Measurements from ENCODE around the gene ODAD4.
"Not testable (repeated sequence)": the region's sequence is repeated elsewhere in the genome, so short reads cannot be mapped to it uniquely, and the experiment has no call there.

ODAD4 gene

DNA sequence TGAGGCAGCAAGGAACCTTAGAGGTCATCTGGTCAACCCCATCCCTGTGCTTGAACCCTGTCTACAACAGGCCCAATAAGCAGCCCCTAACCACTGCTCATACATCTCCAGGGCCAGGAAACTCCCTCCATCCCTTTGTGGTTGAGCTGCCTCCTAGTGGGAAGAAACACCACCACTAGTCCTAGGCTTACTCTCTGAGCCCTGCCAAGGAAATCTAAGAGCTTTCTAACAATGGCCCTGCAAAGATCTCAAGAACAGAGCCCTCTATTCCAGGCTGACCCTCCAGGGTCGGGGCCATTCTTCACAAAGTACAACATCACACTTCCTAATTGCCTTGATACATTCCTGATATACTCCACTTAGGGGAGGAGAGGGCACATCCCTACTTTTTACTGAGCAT, 17.5 kb upstream of the ODAD4 start:
- no peak for DNase-seq (ENCODE audit: low read depth)

DNA sequence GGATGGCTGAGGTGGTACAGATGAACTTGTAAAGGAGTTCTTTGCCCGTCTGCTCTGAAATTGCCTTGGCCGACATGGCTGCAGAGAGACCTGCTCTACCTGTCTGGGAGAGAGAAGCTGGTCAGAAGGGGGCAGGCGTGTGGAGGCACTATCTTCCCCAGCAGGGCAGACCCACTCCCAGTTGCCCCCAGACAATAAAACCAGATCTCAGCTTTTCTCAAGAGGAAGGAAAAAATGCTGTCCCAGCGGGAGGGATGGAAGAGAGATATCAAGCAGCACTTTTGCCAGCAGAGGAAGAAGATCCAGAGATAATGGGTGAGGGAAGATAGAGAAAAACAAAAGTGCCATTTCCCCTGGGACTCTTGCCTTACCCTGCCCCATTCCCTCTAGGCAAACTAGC, 16.6 kb upstream of the ODAD4 start:
- DNase-seq (ENCODE audit: low read depth) = no peak

DNA sequence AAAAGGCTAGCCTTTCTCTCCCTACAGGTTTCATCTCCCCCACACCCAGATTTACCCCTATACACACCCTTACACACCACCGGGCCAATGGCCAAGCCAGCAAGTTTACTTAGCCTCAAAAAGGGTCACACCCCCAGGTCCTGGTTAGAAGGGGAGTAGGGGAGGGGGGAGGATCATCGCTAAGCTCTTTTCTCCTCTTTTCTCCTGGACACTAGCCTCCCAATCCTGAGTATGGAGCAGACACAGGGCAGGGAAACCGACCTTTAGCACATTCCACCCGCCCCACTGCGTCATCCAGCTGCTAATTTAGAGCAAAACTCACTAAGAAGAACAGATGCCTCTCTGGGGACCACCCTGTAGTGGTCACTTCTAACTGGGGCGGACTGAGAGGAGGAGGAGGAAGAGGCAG, 16.1 kb upstream of the ODAD4 start:
- no peak for DNase-seq (ENCODE audit: low read depth)

DNA sequence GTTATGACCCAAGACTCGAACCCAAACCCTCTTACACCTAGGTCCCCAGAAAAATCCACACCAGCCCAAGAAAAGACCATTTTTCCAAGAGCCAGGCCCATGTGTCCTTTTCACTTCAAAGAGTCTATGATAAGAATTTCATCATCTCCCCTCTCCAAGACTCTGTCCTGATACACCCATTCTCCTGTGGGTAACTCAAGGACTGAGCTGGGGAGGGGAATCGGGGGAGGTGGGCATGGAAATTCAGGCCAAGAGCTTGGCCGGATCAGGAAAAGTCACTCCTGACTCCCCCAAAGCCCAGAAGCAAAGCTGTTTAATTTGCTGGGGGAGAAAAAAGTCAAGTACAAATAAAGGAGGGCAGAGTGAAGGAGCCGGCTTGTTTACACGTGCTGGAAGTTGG, 15.4 kb upstream of the ODAD4 start:
- no peak for DNase-seq (ENCODE audit: low read depth)

- DNase-seq (ENCODE audit: low read depth) = no peak
These were observed 14.9 kb upstream of the ODAD4 start for GRCh38 chr17:41915566-41915965.

GRCh38 chr17:41917192-41917591, 13.2 kb upstream of the ODAD4 start:
- peak; percentile 81 for DNase-seq (ENCODE audit: low read depth)

DNA sequence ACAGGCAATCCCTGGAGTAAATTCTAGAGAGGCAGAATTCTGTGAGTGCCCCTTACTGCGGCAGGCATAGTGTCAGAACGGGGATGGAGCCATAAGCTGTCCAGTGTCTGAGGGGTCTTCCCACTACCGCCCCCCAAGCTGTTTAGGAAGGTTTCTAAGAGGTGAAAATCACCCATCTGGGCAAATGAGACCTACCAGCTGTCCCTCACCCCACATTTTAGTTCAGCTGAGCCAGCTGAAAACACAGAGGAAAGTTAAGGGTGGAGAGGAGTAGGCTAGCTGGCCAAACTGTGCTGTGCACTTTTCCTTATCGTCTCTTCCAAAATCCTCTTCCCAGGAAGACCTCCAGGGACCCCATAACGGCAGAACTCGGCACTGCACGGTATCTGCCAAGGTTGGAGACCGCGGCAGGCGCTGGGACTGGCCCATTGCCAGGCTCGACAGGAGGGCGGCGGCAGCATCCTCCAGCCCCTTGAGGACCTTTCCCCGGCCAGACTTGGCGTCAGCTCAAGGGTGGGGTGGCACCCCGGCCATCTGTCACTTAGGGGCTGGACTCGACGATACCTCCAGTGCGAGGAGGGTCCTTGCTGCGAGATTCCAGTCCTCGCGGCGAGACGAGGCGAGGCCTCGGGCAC, 12.6 kb upstream of the ODAD4 start:
- no peak for DNase-seq (ENCODE audit: low read depth)

DNA sequence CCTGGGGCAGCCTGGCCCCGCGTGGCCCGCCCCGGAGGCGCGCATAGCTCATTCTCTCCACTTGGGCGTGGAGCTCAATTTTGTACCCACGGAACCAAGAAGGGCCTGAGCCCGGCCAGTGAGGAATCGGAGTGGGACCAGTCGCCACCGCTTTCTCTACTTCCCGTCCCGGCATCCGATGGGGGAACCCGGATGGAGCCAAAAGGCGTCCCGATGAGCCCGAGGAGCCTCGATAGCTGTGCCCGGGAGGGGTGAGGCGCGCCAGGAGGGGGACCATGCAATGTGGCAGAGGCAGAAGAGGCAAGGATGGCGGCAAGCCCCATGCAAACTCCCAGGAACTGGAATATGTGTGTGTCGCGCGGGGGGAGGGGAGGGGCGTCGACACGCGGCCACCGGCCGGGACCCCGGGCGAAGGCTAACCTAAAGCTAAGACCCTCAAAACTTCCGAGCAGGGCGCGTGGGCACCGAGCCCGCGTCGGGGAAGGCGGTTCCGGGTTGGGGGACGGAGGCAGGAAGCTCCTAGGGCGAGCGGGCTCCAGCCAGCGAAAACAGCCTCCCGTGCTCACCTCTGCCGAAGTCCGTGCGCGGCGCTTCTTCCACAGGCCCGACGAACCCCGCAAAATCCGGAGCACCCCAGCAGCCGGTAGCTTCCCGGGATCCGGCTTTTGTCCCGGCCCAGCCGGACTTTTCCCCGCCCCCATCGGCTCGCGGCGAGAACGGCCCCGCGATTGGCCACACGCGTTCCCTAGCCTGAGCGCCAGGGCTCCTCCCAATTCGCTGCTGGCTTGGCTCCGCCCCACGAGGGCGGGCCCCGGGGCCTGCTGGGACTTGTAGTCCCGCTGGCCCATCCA, 11.9 kb upstream of the ODAD4 start, which contains the start of gene ACLY:
ACLY (minus strand) TSS at position 638 of the 851 bp plus-strand sequence. CDS start 5,078 bp downstream, outside the sequence.
- DNase-seq (ENCODE audit: low read depth) = peak; percentile 95

DNA sequence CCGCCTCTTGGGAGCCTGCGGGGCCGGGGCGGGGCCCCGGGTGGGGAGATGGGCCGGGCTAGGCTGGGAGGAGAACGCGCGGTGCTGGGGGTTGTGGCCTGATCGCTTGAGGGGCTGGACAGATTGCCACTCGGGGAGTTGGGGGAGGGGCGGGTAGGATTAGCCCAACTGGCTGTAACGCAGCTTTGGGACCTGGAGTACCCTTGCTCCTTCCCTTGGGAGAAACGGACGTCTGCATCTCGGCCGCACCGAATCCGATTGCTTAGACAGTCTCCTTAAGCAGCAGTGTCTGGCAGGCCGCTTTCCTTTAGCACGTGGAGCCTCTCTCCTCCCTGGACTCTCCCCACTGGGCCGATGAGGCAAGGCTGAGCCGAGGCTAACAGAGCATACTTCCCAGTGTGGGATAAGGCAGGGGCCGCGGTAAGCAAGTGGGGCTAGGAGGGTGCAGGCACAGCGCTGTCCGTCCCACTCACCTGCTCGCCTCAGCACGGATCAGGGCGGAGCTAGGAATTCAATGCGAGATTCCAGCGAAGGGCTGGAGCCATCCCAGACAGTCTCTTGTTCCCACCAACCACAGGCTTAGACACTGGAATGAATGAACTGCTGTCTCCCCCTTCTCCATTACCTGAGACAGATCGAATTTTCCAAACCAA, 11.1 kb upstream of the ODAD4 start:
- DNase-seq (ENCODE audit: low read depth) = no peak

DNA sequence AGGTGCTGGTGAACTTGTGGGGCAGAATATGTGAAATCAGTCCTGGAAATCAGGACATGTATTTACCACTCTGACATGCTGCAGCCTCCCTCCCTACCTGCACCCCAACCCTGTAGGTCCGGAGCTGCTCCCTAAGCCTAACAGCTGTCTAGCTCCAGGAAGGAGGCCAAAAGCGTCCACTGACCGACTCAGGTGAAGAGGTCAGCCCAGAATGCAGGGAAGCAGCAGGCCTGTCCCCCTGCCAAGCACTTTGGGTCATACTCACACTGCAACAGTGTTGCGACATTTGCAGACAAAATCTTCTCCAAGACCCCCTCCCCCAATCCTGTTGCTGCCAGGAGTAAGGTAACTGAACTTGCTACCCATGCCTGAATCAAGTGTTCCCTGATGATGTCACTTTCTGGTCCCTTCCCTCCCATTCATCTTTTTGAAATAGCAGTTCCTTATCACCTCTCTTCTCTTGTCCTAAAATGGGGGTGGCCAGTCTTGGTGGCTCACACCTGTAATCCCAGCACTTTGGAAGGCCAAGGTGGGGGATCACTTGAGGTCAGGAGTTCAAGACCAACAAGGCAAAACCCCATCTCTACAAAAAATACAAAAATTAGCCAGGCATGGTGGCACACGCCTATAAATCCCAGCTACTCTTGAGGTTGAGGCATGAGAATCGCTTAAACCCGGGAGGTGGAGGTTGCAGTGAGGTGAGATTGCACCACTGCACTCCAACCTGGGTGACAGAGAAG, 10.4 kb upstream of the ODAD4 start:
- no peak for DNase-seq (ENCODE audit: low read depth)

GRCh38 chr17:41920580-41920955, 9.8 kb upstream of the ODAD4 start:
- DNase-seq (ENCODE audit: low read depth) = no peak

DNA sequence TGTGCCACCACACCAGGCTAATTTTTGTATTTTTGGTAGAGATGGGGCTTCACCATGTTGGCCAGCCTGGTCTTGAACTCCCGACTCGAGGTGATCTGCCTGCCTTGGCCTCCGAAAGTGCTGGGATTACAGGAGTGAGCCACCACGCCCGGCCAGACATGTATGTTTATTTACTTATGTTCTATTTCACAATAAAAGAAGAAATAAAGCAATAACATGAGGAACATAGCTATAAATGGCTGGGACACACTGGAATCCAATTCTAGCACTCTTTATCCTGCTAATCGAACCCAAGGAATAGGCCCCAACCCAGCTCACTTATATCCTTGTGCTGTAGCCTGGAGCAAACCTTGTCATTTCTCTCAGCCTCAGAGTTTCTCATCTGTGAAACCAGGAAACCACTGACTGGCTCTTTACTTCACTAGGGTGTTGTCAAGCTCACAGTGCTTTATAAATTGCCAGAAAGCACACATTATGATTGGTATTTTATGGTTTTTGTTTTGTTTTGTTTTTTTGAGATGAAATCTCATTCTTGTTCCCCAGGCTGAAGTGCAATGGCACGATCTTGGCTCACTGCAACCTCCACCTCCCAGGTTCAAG, 4.3 kb upstream of the ODAD4 start:
- DNase-seq (ENCODE audit: low read depth) = no peak

DNA sequence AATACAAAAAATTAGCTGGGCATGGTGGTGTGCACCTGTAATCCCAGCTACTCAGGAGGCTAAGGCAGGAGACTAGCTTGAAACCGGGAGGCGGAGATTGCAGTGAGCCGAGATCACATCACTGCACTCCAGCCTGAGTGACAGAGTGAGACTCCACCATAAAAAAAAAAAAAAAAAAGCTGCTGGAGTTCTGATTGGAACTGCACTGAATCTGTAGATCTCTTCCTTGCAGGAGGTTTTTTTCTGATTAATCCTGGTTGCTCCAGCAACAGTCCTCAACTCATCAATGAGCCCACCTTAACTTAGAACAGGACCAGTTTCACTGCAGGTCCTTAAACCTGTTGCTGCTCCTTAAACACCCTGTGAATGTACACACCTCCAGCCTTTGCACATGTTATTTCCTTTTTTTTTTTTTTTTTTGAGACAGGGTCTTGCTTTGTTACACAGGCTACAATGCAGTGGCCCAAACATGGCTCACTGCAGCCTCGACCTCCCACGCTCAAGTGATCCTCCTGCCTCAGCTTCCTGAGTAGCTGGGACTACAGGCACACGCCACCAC, 1.6 kb upstream of the ODAD4 start:
- DNase-seq (ENCODE audit: low read depth) = no peak

DNA sequence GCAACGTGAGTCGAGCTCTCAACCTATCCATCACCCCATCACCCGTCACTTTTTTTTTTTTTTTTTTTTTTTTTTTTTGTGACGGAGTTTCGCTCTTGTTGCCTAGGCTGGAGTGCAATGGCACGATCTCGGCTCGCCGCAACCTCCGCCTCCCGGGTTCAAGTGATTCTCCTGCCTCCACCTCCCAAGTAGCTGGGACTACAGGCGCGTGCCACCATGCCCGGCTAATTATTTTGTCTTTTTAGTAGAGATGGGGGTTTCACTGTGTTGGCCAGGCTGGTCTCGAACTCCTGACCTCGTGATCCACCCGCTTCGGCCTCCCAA, 378 bp downstream of the ODAD4 start:
- DNase-seq (ENCODE audit: low read depth) = not testable (repeated sequence)

- DNase-seq (ENCODE audit: low read depth) = not testable (repeated sequence)
These were observed 1.3 kb downstream of the ODAD4 start for GRCh38 chr17:41931715-41932114.

DNA sequence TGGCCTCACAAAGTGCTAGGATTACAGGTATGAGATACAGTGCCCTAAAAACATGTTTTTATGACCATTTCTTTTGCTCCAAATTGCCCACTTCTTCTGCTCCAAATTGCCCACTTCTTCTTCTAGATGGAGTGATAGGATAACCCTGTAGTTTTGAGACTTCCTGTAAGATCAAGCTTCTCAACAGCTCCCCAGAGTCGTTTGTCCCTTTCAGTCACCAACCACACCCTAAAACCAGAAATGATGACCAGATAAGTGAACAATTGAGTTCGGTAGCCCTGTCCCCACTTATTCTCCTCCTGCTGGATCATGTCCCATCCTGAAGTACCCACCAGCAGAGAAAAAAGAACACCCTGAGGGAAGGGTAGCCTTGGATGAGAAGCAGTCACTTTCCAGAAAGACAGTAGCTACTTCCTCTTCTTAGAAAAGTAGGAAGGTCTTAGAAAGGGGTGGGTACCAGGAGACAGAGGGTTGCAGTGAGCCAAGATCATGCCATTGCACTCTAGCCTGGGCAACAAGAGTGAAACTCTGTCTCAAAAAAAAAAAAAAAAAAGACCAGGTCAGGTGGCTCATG, 2.5 kb downstream of the ODAD4 start:
- no peak for DNase-seq (ENCODE audit: low read depth)

- DNase-seq (ENCODE audit: low read depth) = no peak
These were observed 5.2 kb downstream of the ODAD4 start for GRCh38 chr17:41935641-41936040.

GRCh38 chr17:41937970-41938954, 7.8 kb downstream of the ODAD4 start:
- no peak for DNase-seq (ENCODE audit: low read depth)

DNA sequence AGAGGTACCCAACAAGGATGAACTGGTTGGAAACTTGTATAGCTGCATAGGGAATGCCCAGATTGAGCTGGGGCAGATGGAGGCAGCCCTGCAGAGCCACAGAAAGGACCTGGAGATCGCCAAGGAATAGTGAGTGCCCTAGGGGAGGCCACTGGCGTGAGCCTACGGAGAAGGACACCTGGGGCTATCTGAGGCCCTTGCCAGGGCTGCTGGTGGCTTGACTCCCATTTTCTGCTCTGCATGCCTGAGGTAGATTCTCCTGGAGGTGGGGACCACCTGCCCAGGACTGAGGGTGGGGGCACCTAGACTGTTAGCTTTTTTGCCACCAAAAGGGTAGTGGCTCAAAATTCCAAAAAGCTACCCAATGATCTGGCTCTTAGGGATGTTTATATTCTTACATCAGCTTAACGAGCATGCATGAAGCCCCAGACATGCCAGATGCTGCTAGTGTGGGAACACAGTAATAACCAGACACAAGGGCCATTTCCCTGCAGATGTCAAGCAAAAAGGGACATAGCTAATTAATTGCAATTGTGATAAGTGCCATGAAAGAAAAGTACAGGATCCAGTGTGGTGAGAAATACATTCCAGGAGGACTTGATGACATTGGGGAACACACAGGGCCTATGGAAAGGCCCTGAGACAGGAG, 8.8 kb downstream of the ODAD4 start:
- DNase-seq (ENCODE audit: low read depth) = no peak

GRCh38 chr17:41939693-41940090, 9.3 kb downstream of the ODAD4 start:
- DNase-seq (ENCODE audit: low read depth) = no peak
